ENCODE data around the gene AURKAIP1. TPM values are rescaled to one million over a fixed set of nuclear protein-coding genes. Genes with fewer than 3 reads are reported as not detected.
A peak's percentile ranks its signal among the peaks of the same experiment; 100 is the strongest.

Gene AURKAIP1
- total RNA-seq, 1 experiment from 2014 or later, result 164 TPM

- H3K4me3 ChIP-seq, result peak overlapping the region; percentile 85
- POLR2A ChIA-PET (ENCODE audit: unreplicated experiment), result no interaction called here
- H3K9me3 ChIP-seq (ENCODE audit: insufficient read depth, low read depth), result no peaks in the 10 kb centered on the region
- no peak for TF ChIP-seq EZH2 (IDR thresholded peaks at IDR 0.05; ENCODE audit: low read depth)
- TF ChIP-seq, protein P1, sequence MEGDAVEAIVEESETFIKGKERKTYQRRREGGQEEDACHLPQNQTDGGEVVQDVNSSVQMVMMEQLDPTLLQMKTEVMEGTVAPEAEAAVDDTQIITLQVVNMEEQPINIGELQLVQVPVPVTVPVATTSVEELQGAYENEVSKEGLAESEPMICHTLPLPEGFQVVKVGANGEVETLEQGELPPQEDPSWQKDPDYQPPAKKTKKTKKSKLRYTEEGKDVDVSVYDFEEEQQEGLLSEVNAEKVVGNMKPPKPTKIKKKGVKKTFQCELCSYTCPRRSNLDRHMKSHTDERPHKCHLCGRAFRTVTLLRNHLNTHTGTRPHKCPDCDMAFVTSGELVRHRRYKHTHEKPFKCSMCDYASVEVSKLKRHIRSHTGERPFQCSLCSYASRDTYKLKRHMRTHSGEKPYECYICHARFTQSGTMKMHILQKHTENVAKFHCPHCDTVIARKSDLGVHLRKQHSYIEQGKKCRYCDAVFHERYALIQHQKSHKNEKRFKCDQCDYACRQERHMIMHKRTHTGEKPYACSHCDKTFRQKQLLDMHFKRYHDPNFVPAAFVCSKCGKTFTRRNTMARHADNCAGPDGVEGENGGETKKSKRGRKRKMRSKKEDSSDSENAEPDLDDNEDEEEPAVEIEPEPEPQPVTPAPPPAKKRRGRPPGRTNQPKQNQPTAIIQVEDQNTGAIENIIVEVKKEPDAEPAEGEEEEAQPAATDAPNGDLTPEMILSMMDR (conservative IDR thresholded peaks at IDR 0.05), result no peak
- BruUV-seq (replicated peaks), result TSS peak; percentile 25
- DNase-seq, result no peak
- intact Hi-C loops (cut with micrococcal nuclease; ENCODE audit: unreplicated experiment), result loop anchor here (2.0 to 10.0 kb wide), 4 partner anchors 15 to 89 kb away; partner anchors contain the start of genes TAS1R3, UBE2J2 and VWA1
- no peaks in the 10 kb centered on the region for H4K20me1 ChIP-seq (ENCODE audit: insufficient read depth)
- H3K36me3 ChIP-seq (ENCODE audit: low read depth), result peaks cover 10% of the 10 kb centered on the region; the same call in 1 of the 2 replicates
- H3F3A ChIP-seq (ENCODE audit: insufficient read depth, low read depth), result peaks cover 65% of the 10 kb centered on the region
- H3K79me2 ChIP-seq (ENCODE audit: low read depth), result peaks cover 68% of the 10 kb centered on the region
- no peaks in the 10 kb centered on the region for H3K9me2 ChIP-seq (ENCODE audit: insufficient read depth)
- H3K4me2 ChIP-seq, result peak overlapping the region; percentile 93
- peaks cover 51% of the 10 kb centered on the region for H3K4me1 ChIP-seq (replicated peaks; ENCODE audit: insufficient read depth)
- CTCF ChIA-PET, result no interaction called here
- H3K27ac ChIP-seq, result peak overlapping the region; percentile 92
- no peak overlapping the region for H2AFZ ChIP-seq
- H3K27me3 ChIP-seq (ENCODE audit: insufficient read depth, low read depth), result no peaks in the 10 kb centered on the region
Measured at GRCh38 chr1:1345860-1346500, 29.0 kb downstream of the AURKAIP1 start.

GRCh38 chr1:1345384-1345783 lies 29.6 kb downstream of the AURKAIP1 start:
- TF ChIP-seq, protein P1 (conservative IDR thresholded peaks at IDR 0.05), result no peak
- TF ChIP-seq EZH2 (IDR thresholded peaks at IDR 0.05; ENCODE audit: low read depth), result no peak
- intact Hi-C loops (cut with micrococcal nuclease; ENCODE audit: unreplicated experiment), result loop anchor here (2.0 to 10.0 kb wide), 4 partner anchors 15 to 89 kb away; partner anchors contain the start of genes TAS1R3, UBE2J2 and VWA1
- Histone ChIP-seq H3K9me2 (ENCODE audit: insufficient read depth) (no peaks in the 10 kb centered on the region), H3F3A (ENCODE audit: insufficient read depth, low read depth) (peaks cover 67% of the 10 kb centered on the region), H3K4me2 (peak overlapping the region; percentile 93), H2AFZ (no peak overlapping the region), H3K9me3 (ENCODE audit: insufficient read depth, low read depth) (no peaks in the 10 kb centered on the region), H3K4me1 (replicated peaks; ENCODE audit: insufficient read depth) (peaks cover 51% of the 10 kb centered on the region), H3K27ac (peak overlapping the region; percentile 92), H3K79me2 (ENCODE audit: low read depth) (peaks cover 73% of the 10 kb centered on the region), H4K20me1 (ENCODE audit: insufficient read depth) (no peaks in the 10 kb centered on the region), H3K27me3 (ENCODE audit: insufficient read depth, low read depth) (no peaks in the 10 kb centered on the region), H3K36me3 (ENCODE audit: low read depth) (peaks cover 10% of the 10 kb centered on the region; the same call in 1 of the 2 replicates), H3K4me3 (peak overlapping the region; percentile 85; the same call in 1 of the 2 replicates)
- peak; percentile 59 to 71 for DNase-seq
- CTCF ChIA-PET, result no interaction called here
- no TSS peak for BruUV-seq (replicated peaks)
- POLR2A ChIA-PET (ENCODE audit: unreplicated experiment), result no interaction called here

GRCh38 chr1:1344655-1345361 lies 30.2 kb downstream of the AURKAIP1 start:
- H2AFZ ChIP-seq, result no peak overlapping the region
- peaks cover 51% of the 10 kb centered on the region for H3K4me1 ChIP-seq (replicated peaks; ENCODE audit: insufficient read depth)
- TF ChIP-seq, protein P1 (conservative IDR thresholded peaks at IDR 0.05), result peak; percentile 79
- no peak for TF ChIP-seq EZH2 (IDR thresholded peaks at IDR 0.05; ENCODE audit: low read depth)
- H3K9me3 ChIP-seq (ENCODE audit: insufficient read depth, low read depth), result no peaks in the 10 kb centered on the region
- intact Hi-C loops (cut with micrococcal nuclease; ENCODE audit: unreplicated experiment), result loop anchor here (1.0 to 10.0 kb wide), 6 partner anchors 14 to 160 kb away; partner anchors contain the start of genes TAS1R3, UBE2J2 and VWA1
- peak overlapping the region; percentile 92 for H3K27ac ChIP-seq
- peaks cover 10% of the 10 kb centered on the region; the same call in 1 of the 2 replicates for H3K36me3 ChIP-seq (ENCODE audit: low read depth)
- no TSS peak for BruUV-seq (replicated peaks)
- H3F3A ChIP-seq (ENCODE audit: insufficient read depth, low read depth), result peaks cover 67% of the 10 kb centered on the region
- H3K79me2 ChIP-seq (ENCODE audit: low read depth), result peaks cover 76% of the 10 kb centered on the region
- no peaks in the 10 kb centered on the region for H4K20me1 ChIP-seq (ENCODE audit: insufficient read depth)
- no peaks in the 10 kb centered on the region for H3K27me3 ChIP-seq (ENCODE audit: insufficient read depth, low read depth)
- no peaks in the 10 kb centered on the region for H3K9me2 ChIP-seq (ENCODE audit: insufficient read depth)
- CTCF ChIA-PET, result interaction anchor here (0.6 kb wide), 1 partner anchor 154 kb away, joined by 6 read pairs; no protein-coding TSS in a partner anchor
- POLR2A ChIA-PET (ENCODE audit: unreplicated experiment), result no interaction called here
- H3K4me2 ChIP-seq, result peak overlapping the region; percentile 93
- DNase-seq, result peak; percentile 96 to 98
- H3K4me3 ChIP-seq, result peak overlapping the region; percentile 85; the same call in 1 of the 2 replicates

All from PC-9 (cell line).